ENCODE data around the gene CHN1. TPM values are rescaled to one million over a fixed set of nuclear protein-coding genes. Genes with fewer than 3 reads are reported as not detected.

Gene CHN1
- total RNA-seq, 1 donor from 2014 or later: 16.8 TPM

GRCh38 chr2:175011505-175011904 lies 6.3 kb upstream of the CHN1 start:
- Histone ChIP-seq H3K9me3 (no peaks in the 10 kb centered on the region), H3K27ac (no peak overlapping the region), H3K36me3 (no peaks in the 10 kb centered on the region), H3K4me3 (no peak overlapping the region), H3K27me3 (ENCODE audit: low read depth) (peaks cover 2% of the 10 kb centered on the region), H3K4me1 (no peaks in the 10 kb centered on the region)
- DNase-seq (no peak), ATAC-seq (no peak)
- intact Hi-C loops (cut with DNase I): no loop called here
- no peak for TF ChIP-seq CTCF (IDR thresholded peaks at IDR 0.05)

- ATAC-seq (peak in 1 of 2 donors; percentile 54), DNase-seq (no peak)
- Histone ChIP-seq H3K36me3 (no peaks in the 10 kb centered on the region), H3K27me3 (ENCODE audit: low read depth) (peaks cover 5% of the 10 kb centered on the region), H3K27ac (no peak overlapping the region), H3K4me3 (no peak overlapping the region), H3K9me3 (no peaks in the 10 kb centered on the region), H3K4me1 (no peaks in the 10 kb centered on the region)
- TF ChIP-seq CTCF (IDR thresholded peaks at IDR 0.05): no peak
- intact Hi-C loops (cut with DNase I): no loop called here
These were observed 5.7 kb upstream of the CHN1 start for GRCh38 chr2:175010848-175011254.

GRCh38 chr2:175009917-175010621 lies 4.9 kb upstream of the CHN1 start:
- Histone ChIP-seq H3K4me3 (no peak overlapping the region), H3K9me3 (no peaks in the 10 kb centered on the region), H3K36me3 (no peaks in the 10 kb centered on the region), H3K27ac (no peak overlapping the region), H3K27me3 (ENCODE audit: low read depth) (peaks cover 5% of the 10 kb centered on the region), H3K4me1 (no peaks in the 10 kb centered on the region)
- intact Hi-C loops (cut with DNase I): no loop called here
- no peak for TF ChIP-seq CTCF (IDR thresholded peaks at IDR 0.05)
- DNase-seq (no peak), ATAC-seq (no peak)

GRCh38 chr2:175008801-175009495 lies 3.8 kb upstream of the CHN1 start:
- DNase-seq (no peak), ATAC-seq (no peak)
- intact Hi-C loops (cut with DNase I): no loop called here
- H3K27me3 ChIP-seq (ENCODE audit: low read depth): peaks cover 6% of the 10 kb centered on the region
- no peaks in the 10 kb centered on the region for H3K9me3 ChIP-seq
- H3K27ac ChIP-seq: no peak overlapping the region
- no peaks in the 10 kb centered on the region for H3K36me3 ChIP-seq
- H3K4me3 ChIP-seq: no peak overlapping the region
- no peaks in the 10 kb centered on the region for H3K4me1 ChIP-seq
- no peak for TF ChIP-seq CTCF (IDR thresholded peaks at IDR 0.05)

- DNase-seq (no peak), ATAC-seq (no peak)
- intact Hi-C loops (cut with DNase I): no loop called here
- Histone ChIP-seq H3K36me3 (no peaks in the 10 kb centered on the region), H3K27me3 (ENCODE audit: low read depth) (peaks cover 15% of the 10 kb centered on the region), H3K9me3 (no peaks in the 10 kb centered on the region), H3K4me1 (no peaks in the 10 kb centered on the region), H3K27ac (no peak overlapping the region), H3K4me3 (no peak overlapping the region)
- TF ChIP-seq CTCF (IDR thresholded peaks at IDR 0.05): no peak
These were observed 2.8 kb upstream of the CHN1 start for GRCh38 chr2:175008009-175008408.
